ENCODE measurements around the gene SLC49A3.

- TF ChIP-seq CTCF (IDR thresholded peaks at IDR 0.05; ENCODE audit: borderline replicate concordance, extremely low read depth, low read length, poor library complexity, severe bottlenecking) = no peak
- TF ChIP-seq EZH2 (IDR thresholded peaks at IDR 0.05; ENCODE audit: borderline replicate concordance, low read depth, low read length, severe bottlenecking) = no peak
These were observed 41.5 kb downstream of the SLC49A3 start for GRCh38 chr4:647481-647880.
